HG03045 (cell line): ENCODE measurements around the gene SNCB.

Experiments used
- ATAC-seq: cut with Tn5 transposase; IDR thresholded peaks from one replicate; pipeline ENCODE4 v1.9.1; 2021; ENCODE audit warnings: mild to moderate bottlenecking, moderate library complexity; ENCODE audit not compliant: unreplicated experiment

Gene SNCB

DNA sequence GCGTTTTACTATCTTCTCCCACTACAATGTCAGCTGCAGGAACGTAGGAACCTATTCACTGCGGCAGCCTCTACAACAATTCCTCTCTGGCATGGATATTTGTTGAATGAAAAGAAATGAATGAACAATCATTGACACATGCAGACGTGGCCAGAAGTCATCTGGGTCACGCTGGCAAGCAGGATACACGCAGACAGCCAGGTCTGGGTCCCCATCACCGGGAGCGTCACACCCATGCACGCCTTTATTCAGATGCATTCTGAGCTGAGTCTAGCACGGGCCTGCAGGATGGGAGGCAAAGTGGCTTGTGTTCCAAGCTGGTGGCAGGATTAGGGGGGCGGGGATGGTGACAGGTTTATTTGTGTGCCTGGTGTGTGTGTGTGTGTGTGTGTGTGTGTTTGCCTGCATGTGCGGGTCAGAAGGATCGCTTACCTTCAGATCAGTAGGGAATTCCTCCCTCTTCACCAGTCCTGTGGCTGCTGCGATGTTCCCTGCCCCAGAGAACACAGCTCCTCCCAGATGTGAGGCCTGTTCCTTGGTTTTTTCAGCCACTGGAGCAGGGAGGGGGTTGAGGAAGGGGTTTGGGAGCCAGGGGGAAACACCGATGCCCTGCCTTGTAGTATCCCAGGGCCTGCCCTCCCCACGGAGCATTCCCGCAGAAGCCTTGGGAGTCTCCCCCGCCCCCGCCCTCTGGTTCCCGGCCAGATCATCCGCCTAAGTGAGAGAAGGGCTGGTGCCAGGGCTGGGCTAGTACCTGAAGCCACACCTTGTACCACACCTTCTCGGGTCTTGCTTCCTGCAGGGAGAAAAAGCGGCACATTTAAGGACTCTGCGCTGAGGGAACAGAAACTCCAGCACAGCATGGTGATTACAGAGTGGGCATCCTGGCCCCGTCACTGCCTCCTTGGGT is 4.1 kb downstream of the SNCB start:
- ATAC-seq = no peak

DNA sequence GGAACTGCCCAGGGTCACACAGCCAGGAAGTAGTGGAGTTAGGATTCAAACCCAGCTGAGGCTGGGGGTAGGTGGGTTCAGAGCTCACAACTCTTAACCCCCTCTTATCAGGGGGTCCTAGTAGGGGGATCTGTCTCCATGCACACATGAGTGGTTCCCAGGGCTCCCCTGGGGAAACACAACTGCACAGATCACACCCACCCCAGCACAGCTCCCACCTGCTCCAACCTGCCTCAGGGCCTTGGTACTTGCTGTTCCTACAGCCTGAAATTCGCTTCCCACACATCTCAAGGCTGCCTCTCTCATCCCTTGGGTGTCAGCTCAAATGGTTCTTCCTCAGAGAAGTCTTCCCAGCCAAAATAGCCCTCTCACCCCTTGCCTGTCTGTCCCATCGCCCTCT is 4.8 kb downstream of the SNCB start:
- no peak for ATAC-seq

DNA sequence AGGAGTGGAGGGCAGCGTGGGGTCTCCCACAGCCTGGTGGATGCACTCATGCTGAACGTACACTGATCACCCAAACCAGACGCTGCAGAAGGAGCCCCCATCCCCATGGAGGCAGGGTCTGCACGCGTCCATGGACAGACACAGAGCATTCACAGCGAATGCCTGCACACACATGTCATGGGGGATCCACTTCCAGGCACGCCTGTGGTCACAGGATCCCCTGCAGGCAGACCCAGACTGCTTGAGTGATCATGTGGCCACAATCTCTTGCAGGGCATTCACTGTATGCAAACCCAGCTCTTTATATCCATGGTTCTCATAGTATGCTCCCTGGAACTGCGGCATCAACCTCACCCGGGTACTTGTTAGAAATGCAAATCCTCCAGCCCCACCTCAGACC is 5.4 kb downstream of the SNCB start:
- ATAC-seq = no peak

DNA sequence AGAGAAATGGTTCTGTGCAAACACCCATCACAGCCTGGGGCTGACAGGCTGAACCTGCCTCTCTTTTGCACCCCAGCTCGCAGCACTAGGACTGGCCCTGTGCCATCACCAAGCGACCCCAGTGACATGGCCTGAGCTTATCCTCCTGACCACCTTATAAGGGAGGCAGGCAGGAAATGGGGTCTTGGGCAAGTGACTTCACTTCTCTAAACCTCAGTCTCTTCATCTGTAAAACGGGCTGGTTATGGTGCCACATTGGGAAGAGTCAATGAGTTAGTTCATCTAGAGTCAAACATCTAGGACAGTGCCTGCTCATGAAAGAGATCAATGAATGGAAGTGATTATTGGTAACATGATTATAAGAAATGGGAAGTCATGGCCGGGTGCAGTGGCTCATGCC is 6.2 kb downstream of the SNCB start:
- no peak for ATAC-seq

DNA sequence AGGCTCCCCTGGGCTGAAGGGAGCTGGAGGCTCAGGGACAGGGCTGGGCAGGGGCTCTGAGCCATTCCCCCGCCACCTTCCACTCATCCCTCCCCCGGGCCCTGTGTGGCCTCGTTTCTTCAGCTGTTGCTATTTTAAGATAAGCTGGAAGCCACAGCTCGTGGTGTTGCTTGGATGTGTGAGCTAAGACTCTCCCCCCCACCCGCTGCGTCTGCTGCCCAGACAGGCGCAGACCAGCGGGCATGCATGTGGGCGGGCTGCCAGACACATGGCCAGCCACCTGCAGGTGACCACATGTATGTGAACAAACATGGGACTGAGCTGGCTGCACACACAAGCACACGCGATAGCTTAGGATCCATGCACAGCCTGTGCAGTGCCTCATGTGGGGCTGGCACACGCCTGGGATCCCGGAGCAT is 8.7 kb downstream of the SNCB start:
- no peak for ATAC-seq

DNA sequence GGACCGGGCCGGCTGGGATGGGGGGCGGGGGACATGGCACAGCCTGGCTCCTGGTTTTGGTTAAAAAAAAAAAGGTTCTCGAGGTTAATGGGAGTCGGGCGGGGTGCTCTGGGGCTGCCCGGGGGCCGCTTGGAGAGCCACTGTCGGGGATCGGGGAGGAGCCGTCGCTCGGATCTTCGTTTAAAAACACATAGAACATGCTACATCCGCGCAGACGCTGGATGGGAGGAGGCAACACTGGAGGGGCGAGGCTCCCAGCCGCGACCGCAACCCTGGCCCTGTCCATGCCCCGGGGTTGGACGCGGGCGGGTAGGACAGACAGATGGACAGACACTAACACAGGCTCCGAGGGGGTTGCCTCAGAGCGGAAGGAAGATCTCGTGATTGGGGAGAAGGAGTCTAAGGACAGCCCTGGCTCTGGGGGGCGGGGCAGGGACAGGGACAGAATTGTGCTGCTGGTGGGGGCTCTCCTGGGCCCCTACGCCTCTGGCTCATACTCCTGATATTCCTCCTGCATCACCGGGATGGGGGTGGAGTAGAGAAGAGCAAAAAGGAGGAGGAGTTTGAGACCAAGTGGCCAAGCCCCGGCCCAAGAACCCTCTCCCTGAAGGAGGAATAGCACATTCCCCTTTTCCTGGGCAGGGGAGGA is 9.9 kb downstream of the SNCB start:
- ATAC-seq = no peak

DNA sequence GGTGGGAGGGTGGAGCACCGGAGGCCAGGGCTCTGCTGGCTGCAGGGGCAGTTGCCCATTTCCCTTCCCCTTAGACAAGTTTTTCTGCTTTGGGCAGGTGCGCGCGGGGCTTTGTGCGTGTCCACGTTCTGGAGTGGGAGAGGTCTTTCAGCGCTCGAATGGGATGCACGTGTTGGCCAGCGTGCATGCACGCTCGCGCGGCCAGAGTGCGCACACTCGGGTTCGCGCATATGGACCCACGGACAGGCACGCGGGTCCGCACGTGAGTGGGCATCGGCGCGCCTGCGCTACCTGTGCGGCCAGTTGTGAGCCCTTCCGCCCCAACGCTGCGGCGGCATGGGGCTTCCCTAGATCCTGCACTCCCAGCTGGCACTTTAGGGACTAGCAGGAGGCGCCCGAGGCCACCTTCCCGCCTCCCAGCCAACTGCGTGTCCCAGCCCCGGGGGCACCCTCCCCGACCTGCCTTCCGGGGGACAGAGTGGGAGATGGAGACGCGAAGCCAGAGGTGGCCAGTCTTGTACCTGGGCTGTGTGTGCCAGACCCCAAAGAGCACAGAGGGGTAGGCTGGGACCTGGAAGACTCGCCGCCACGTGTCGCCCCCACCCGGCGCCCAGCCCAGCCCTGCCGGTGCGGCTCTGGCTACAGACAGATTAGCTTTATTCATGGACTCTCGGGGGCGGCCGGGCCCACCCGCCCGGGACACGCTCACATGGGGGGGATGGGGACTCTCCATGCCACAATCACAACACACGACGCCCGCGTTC is 10.6 kb downstream of the SNCB start:
- no peak for ATAC-seq

DNA sequence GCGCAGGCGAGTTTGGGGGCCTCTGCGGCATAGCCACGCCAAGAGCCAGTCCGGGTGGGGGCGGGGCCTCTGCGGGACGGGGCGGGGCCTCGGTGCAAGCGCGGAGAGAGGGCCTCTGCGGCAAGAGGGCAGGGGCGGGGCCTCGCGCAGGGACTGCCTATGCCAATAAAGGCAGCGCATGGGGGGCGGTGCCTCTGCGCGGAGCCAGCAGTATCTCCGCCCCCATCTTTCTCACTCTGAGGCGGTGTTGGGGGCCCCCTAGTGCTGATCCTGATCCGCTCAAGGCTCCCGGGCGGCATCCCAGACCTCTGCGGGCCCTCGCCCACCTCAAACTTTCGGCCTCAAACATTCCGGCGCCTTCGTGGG is 11.1 kb downstream of the SNCB start:
- ATAC-seq = no peak

DNA sequence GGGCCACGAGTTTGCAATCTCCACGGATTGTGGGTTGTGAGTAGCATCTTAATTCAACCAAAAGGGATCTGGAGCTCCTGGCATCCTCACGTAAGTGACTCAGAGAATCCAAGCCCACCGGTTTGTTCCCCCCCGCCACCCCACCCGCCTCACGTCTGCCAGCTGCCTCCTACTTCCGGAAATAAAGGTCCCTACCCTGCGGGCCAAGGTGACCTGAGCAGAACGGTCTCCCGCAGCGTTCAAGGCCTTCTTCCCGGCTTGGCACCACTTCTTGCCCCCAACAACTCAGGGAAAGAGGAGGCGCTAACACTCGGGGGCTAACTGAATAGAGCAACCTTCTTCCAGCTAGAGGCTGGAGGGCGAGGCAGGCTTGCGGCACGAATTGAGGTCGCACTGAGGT is 11.6 kb downstream of the SNCB start:
- no peak for ATAC-seq

DNA sequence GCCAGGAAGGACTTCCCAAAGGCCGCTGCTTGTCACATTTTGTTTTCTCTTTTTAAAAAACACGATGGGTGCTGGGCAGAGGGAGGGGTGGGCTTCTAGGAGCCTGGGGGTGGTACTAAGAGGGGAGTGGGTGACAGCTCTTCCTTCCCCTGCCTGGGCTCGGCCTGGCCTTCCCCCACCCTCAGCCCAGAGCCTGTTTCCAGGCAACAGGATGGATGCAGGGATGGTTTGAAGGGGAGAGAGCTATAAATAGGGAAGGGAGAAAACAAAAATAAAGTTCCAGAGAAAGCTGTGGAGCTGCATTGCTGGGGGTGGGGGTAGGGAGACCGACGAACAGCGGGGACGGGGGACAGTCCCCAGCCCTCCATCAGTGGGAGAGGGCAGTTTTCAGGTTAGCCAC is 13.8 kb downstream of the SNCB start:
- no peak for ATAC-seq

DNA sequence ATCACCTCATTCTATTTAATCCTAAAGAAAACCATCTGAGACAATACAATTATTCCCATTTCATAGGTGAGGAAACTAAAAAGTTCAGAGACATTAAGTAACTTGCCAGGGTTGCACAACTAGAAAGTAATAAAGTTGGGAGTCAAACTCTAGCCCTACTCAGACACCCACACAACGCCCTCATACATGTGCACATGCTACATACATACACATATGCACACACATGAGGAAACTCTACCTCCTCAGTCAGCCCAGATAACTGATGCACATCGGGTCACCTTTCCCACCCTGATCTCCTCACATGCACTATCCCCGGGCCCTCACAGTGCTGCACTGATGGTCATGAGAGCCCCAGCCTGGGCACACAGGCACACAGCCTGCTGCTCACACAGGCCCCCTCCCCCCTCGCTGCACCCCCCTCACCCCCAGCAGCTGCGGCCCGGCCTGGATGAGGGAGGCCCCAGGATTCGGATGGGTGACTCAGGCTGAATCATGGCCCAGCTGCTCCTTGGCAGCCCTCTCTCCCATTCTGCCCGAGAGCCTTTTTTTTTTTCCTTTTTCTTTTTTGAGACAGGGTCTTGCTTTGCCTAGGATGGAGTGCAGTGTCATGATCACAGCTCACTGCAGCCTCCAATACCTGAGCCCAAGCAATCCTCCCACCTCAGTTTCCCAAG is 15.4 kb downstream of the SNCB start:
- no peak for ATAC-seq

DNA sequence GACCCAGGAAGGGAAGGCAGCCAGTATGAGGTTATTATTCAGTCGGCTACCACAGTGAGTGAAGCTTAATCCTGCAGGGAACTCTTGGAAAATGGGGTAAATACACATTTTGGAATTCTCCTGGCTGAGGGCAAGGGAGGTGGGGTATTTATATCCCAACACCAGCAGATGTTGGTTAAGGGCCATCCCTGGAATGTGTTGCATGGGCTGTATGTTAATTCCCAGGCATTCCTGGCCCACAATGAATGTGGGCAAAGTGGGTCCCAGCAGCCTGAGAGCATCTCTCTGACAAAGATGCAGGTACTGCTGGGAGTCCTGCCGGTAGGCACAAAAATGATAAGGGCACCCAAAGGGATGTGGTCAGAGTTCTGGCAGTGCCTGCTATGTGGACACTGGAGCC is 17.5 kb downstream of the SNCB start:
- ATAC-seq = no peak

DNA sequence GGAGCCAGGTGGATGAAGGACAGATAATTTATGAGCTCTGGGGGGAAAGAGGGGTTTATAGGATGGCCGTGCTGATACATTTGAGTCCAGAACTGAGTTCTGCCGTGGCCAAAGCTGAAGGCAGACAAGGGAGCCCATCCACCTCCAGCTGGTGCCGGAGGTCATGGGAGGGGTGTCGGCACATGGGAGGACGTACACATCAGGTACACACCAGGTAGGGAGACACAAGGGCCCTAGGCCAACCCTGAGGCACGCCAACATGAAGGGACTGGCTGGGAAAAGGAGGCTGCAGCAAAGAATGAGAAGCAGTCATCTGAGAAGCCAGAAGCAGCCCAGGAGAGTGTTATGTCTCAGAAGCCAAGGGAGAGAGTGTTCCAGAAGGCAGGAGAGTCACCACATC is 18.3 kb downstream of the SNCB start:
- ATAC-seq = no peak

DNA sequence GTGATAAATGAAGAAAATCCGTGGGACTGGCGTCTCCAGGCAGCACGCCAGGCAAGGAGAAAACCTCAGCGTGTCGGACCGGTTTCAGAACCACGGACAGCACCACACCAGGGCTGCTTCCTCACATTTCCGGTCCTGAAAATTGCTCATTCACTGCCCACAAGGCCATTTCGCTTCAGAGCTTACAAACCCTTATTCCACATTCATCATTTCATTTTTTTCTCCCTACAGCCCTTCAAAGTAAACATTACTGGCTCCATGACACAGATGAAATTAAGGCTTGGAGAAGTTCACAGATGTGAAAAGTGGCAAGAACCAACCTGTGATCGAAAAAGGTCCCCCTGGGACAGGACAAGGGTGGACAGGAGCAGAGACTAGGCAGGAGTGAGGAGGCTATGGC is 18.9 kb downstream of the SNCB start:
- ATAC-seq = no peak

DNA sequence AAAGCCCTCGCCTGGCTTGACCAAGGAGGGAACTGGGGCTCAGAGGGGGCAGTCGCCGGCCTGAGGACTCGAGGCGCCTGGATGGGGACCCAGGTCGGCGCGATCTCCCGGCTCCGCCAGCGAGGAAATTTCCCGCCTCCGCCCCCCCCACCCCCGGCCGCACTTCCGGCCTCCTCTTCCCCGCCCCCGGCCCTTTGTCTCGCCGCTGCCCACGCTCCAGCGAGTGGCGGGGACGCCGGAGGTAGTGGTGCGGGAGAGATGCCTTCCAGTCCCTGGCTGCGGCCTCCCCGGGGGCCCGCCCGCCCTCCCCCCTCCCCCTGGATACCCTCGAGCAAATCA is 19.9 kb downstream of the SNCB start:
- ATAC-seq = no peak

DNA sequence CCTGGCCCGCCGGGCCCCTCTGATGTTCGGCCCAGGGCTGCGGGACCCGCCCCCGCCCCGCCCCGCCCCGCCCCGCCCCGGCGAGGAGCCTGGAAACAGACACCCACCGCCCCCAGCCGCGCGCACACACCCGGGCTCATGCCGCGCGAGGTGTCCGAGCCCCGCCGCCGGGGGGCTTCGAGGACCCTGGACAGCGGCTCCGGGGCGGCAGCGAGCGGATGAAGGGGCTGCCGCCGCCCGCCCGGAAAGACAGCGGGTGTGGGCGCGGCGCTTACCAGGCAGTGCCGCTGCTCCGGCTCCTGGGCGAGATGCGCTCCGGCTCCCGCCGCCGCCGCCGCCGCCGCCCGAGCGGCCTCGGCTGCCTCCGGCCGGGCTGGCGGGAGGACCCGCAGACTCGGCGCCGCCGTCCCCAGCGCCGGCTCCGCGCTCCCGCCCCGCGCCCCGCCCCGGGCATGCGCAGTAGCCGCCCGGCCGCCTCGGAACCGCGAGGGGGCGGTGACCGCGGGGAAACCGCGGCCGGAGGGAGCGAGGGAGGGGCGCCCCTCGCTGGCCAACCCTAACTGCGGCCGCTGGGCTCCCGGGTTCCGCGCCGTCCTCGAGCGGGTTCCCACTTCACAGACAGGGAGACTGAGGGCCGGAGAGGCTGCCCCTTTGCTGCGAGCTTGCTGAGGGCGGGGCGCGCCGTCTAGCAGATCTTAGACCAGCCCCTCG is 20.5 kb downstream of the SNCB start, which contains the start of gene GPRIN1:
TSS of gene GPRIN1 (minus strand) at position 433 of the 711 bp plus-strand sequence. CDS start 10,322 bp downstream, outside the sequence.
- ATAC-seq = peak; percentile 81

DNA sequence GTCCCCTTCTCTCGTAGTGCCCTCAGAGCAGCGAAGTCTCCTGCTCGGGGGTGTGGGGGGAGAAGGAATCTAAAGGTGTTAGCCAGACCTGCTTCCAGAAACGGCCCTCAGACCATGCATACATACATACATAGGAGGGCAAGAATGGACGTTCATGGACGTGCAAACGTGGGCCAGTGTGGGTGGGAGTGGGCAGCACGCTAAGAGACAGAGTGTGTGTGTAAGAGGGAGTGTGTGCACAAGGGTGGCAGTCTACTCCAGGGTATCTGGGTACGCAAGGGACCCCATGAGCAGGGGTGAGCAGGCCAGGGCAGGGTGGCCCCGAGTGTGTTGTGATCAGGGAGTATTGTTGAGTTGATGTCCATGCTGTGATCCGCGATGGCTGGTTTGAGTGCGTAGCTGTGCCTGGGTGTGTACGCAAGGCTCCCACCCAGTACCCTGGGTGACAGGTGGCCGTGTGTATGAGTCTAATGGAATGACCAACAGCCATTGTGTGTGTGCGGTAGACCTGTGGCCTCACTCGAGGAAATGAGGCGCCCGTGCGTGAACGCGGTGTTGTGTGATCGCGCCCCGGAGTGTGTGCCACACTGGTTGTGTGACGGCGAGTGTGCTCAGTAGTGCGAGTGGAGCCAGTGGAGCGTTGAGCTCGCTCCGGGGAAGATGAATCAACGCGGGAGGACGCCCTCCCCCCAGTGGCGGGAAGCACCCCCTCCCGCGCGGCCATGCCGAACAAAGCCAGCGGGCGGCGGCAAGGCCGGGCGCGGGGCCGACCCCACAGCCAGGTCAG is 21.2 kb downstream of the SNCB start:
- no peak for ATAC-seq

DNA sequence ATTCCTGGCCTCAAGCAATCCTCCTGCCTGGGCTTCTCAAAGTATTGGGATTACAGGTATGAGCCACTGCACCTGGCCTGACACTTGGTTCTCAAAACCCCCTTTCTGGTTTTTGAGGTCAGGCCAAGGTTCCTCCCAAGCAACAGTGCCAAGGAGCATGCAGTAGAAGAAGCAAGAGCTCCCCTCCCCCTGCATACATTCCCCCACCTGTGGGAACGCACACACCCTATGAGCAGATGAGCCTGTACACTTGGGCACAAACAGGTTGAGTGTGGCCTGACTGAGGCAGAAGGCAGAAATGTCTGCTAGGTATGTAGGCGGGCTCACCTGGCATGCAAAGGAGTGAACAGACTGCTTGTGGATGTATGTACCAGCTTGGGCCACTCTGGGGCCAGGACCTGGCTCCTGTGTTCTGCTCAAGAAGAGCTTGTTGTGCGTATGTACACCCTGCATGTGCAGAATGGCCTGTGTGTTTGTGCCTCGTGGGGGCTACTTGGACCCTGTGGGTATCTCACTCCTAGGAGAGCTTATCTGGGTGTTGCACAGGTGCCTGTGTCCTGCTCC is 22.1 kb downstream of the SNCB start:
- no peak for ATAC-seq

DNA sequence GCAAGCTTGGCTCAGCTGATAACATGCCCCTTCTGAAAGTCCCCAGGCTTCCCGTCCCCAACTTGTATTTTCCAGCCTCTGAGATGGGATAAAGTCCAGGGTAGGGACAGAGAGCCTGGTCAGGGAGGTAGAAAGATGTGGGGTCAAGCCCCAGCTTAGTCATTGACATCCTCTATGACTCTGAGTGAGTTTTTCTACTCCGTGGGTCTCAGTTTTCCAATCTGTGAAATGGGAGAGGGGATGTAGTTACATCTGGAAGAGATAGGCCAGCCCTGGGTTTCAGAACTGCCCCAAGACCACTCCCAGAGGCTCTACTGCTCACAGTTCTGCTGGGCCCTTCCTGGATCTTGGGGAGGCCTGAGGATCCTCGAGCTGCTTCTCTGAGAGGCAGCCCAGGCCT is 23.5 kb downstream of the SNCB start:
- ATAC-seq = no peak
